HG03439 (cell line): Measurements from ENCODE around the gene PPP1R15B.

Experiments
- ATAC-seq: cut with Tn5 transposase; IDR thresholded peaks from one replicate; pipeline ENCODE4 v1.9.1; 2021; ENCODE audit warnings: mild to moderate bottlenecking, moderate library complexity; ENCODE audit not compliant: unreplicated experiment

The PPP1R15B gene

GRCh38 chr1:204411451-204412204, at the start of gene PPP1R15B:
PPP1R15B (minus strand) TSS chr1:204411817; CDS start chr1:204411411, 406 bp downstream.
- ATAC-seq, result peak; percentile 87

DNA sequence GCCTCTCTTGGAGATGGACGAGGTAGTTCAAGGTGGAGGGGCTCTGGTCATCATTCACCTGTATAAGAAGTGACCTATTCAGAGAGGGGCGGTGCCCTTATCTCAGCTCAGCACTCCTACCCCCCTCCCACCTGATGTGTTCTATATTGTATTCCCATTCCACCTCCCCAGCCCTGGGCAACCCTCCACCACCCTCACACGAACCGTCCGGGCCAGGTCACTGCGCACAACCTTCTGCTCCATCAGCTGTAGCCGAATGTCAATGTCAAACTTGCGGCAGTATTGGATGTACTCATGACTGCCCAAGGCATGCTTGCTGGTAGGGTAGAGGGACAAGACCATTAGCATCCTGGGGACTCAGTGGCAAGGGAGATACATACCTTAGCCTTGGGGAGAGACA, 48.7 kb upstream of the PPP1R15B start:
- ATAC-seq, result no peak

DNA sequence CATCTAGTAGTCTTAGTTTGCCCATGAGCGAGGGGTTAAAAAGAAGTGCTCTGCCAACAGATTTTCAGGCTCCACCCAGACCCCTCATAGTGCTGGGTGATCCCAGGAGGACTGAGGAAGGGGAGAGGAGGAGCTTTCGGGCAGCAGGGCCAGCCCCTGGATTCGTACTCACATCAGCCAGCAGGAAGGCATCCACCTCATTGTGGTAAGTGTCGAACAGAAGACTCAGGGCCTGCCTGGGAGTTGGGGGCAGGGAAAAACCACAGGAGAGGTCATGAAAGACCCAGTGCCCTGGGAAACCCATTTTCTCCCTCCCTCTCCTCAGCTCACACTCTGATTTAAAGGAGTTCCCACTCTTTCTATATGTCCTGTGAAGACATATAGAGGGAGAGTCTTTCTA, 48.1 kb upstream of the PPP1R15B start:
- no peak for ATAC-seq

GRCh38 chr1:204457666-204458065, 46.0 kb upstream of the PPP1R15B start:
- ATAC-seq, result no peak

- ATAC-seq, result no peak
Measured at GRCh38 chr1:204456826-204457442, 45.3 kb upstream of the PPP1R15B start.

DNA sequence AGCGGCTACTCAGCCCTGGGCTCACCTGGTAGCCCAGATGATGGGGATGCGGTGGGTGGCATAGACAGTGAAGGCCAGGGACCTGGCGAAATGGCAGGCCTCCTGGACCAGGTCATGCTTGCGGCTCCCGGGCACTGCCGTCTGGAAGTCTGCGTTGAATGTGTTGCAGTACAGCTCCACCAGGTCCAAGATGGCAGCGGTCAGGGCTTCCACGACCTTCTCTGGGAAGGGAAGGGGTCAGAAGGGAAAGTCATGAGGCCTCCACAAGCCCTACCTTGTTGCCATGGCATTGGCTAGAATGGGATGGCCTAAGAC, 44.2 kb upstream of the PPP1R15B start:
- ATAC-seq, result no peak

DNA sequence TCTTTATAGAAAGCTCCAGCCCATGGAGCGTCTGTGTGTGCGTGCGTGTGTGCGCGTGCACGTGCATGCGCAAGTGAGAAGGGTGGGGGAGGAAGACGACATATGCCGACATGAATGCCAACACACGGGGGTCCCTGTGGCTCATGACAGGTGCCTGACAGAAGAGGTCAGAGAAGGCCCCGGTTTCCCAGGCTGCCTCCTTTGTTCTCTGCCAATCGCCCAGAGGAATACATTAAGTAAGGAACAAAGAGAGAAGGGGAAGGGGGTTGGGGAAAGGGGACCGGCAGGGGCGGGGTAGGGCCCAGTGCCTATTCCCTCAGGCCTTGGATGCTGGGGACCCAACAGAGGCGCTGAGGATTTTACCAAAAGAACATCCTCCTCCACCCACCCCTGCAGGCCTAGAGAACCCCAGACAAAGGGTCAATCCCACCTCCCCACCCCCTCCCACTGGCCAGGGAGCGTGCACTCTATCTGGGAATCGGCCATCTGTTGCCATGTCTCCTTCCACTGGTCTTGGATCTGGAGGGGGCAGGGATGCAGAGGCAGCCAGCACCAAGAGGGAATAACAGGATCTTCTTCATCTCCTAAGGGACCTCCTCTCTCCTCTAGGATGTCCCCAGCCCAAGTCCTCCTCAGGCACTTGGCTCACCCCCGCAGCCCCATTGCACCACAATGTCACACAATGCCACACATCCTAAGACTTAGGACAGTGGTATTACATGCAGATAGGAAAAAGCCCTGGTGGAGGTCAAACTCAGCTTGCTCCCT, 43.6 kb upstream of the PPP1R15B start:
- no peak for ATAC-seq

DNA sequence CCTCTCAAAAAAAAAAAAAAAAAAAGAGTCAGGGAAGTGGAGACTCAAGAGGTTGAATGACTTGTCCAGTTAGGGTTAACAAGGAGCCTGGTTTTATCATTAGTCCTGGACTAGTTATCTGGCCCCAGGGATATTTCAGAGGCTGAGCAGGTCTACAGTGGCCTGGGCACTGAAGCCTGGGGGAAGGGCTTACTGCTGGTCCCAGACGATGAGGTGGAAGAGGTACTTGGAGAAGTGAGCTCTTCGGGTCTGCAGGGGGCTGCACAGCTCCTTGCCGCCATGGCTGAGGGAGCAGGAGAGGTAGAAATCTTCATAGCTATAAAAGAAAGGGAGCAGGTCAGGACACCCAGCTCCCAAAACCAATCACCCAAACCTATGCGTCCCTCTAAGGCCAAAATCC, 42.9 kb upstream of the PPP1R15B start:
- no peak for ATAC-seq

GRCh38 chr1:204453141-204453772, 41.6 kb upstream of the PPP1R15B start:
- ATAC-seq, result peak; percentile 81

DNA sequence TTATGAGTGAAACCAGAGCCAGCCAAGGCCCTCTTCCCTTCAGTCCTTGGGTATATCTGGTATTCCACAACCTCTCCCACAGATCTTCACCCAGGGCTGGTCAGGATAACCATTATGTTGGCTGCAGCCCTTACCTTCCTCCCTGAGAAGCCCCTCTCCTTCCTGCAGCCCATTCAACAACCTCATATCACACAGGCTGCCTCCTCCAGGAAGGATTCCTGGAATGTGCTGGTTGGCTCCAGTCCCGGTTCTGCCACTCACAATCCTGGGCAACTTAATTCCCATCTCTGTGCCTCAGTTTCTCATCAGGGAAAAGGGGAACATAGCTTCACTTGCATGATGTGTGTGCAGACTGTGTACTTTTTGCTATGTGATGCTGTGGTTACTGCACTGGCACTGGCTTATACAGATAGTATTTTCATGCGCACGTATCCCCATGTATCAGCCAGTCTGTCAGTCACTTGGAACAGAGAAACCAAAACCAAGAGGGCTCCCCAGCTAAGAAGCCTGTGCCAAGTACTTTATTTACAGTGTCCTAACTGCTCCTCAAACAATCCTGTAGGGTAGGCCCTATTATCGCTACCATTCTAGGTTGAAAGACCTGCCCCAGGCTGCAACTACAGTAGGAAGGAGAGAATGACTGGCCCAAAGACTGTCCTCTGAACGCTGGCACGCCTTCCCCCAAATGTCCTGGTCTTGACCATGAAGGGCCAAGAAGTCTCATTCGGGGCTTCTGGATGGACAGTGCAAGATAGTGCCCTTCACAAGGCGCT, 39.9 kb upstream of the PPP1R15B start:
- ATAC-seq, result no peak

DNA sequence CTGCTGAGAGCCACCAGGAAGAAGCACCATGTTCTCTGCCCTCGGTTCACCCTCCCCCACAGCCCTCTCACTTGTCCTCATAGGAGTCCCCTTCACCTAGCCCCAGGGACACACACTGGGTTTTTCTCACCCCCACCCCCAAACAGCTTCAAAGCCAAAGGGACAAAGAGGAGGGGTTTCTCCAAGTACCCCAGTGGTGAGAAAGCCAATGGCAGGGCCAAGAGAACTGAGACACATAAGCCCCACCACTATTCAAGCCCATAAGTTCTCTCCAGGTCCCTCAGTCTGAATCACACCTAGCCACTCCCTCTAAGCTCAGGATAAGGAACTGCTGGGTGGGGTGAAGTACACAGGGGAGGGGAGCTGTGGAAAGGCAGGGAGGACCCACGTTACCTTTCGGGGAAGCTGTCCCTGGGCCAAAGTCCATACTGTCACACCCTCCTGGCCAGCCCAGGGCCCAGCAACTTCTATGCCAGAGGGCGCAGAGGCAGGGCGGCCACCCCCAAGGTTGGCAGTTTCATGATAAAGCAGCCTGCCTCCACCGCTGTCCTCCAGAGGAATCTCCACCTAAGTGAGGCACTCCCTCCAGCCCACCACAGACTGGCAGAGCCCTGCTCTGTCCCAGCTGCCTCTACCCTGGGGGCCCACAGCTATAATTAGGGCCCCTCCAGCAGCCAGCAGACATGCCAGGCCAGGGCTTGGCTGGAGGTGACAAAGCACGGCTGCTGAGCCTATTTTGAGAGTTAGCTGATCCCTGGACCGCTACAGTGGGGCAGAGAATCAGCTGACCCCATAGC, 39.0 kb upstream of the PPP1R15B start:
- ATAC-seq, result no peak

- ATAC-seq, result no peak
Measured at GRCh38 chr1:204449678-204450280, 38.2 kb upstream of the PPP1R15B start.

GRCh38 chr1:204448991-204449677, 37.5 kb upstream of the PPP1R15B start:
- ATAC-seq, result no peak

GRCh38 chr1:204448344-204448964, 36.8 kb upstream of the PPP1R15B start:
- no peak for ATAC-seq

DNA sequence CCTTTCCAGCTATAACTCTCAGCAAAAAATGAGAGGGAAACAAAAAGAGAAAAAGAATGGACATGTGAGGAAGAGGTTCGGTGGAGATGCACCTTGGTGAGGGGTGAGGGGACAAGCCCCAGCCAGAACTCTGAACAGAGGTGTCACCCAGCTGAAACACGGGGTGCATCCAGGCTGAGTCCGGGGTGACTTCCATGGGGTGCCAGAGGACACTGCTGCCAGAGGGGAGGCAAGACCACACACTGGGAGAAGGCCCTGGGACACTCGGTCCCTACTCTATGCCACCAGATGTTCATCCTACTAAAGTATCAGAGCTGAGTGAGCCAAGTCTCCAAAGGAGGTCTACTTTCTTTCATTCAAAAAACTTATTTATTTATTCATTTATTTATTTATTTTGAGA, 36.1 kb upstream of the PPP1R15B start:
- ATAC-seq, result no peak

- no peak for ATAC-seq
Measured at GRCh38 chr1:204447190-204447589, 35.6 kb upstream of the PPP1R15B start.

DNA sequence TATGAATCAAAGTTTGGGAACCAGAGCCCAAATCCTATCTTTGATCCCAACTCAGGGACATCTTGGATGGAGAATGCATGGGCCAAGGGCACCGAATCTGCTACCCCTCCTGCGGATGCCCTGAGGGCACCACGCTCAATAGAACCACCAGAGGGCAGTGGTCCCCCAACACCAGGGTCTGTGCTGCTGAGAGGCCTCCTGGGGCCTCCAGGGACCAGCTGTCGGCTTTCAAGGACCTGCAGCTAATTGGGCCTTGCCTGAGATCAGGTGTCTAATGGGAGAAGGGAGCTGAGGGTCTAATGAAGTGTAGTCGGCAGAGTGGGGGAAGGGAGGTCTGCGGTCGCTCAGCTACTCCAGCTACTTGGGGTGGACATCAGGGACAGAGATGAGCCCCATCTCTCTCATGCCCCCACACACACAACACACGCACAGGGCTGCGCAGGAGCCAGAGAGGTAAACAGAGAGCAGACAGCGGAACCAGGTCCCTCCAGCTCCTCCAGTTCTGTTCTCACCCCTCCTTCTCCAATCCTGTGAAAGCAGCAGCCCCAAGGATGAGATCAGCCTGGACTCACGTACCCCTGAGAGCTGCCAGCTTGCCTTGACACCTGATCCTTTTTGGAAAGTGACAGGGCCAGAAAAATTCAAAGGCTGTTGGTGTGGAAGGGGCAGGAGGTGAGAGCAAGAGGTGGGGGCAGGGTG, 34.9 kb upstream of the PPP1R15B start:
- ATAC-seq, result no peak

GRCh38 chr1:204445860-204446412, 34.3 kb upstream of the PPP1R15B start:
- no peak for ATAC-seq
